ENCODE data around the gene ZSCAN12.
A peak's percentile ranks its signal among the peaks of the same experiment; 100 is the strongest.
"Not testable (repeated sequence)": the region's sequence is repeated elsewhere in the genome, so short reads cannot be mapped to it uniquely, and the experiment has no call there.

ZSCAN12 gene

GRCh38 chr6:28399350-28400121 is at the start of gene ZSCAN12:
Gene ZSCAN12, minus strand, starts transcription at chr6:28399747. Its CDS starts 1,342 bp downstream, at chr6:28398405.
- peak; percentile 91 for DNase-seq

GRCh38 chr6:28449056-28449455 is 49.5 kb upstream of the ZSCAN12 start:
- no peak for DNase-seq

- not testable (repeated sequence) for DNase-seq
These were observed 48.0 kb upstream of the ZSCAN12 start for GRCh38 chr6:28447512-28447906.

GRCh38 chr6:28446818-28447511 is 47.4 kb upstream of the ZSCAN12 start:
- no peak for DNase-seq

GRCh38 chr6:28444759-28445158 is 45.2 kb upstream of the ZSCAN12 start:
- DNase-seq = not testable (repeated sequence)

GRCh38 chr6:28443112-28443773 is 43.7 kb upstream of the ZSCAN12 start, which contains the start of gene ZSCAN23:
Gene ZSCAN23, minus strand, starts transcription at chr6:28443491. Its CDS starts 7,225 bp downstream, at chr6:28436266.
- peak; percentile 94 for DNase-seq

GRCh38 chr6:28442586-28442985 is 43.0 kb upstream of the ZSCAN12 start:
- DNase-seq = no peak

- no peak for DNase-seq
These were observed 36.9 kb upstream of the ZSCAN12 start for GRCh38 chr6:28436404-28436803.

GRCh38 chr6:28433119-28433518 is 33.6 kb upstream of the ZSCAN12 start:
- no peak for DNase-seq

GRCh38 chr6:28429781-28430180 is 30.2 kb upstream of the ZSCAN12 start:
- DNase-seq = no peak

- DNase-seq = no peak
These were observed 26.5 kb upstream of the ZSCAN12 start for GRCh38 chr6:28425944-28426541.

GRCh38 chr6:28424163-28424562 is 24.6 kb upstream of the ZSCAN12 start:
- DNase-seq = no peak

GRCh38 chr6:28423546-28423945 is 24.0 kb upstream of the ZSCAN12 start:
- no peak for DNase-seq

- no peak for DNase-seq
These were observed 14.1 kb upstream of the ZSCAN12 start for GRCh38 chr6:28413681-28414080.

- no peak for DNase-seq
These were observed 11.2 kb upstream of the ZSCAN12 start for GRCh38 chr6:28410767-28411166.

- no peak for DNase-seq
These were observed 8.7 kb upstream of the ZSCAN12 start for GRCh38 chr6:28408076-28408802.

- no peak for DNase-seq
These were observed 7.9 kb upstream of the ZSCAN12 start for GRCh38 chr6:28407401-28407800.

GRCh38 chr6:28403923-28404322 is 4.4 kb upstream of the ZSCAN12 start:
- not testable (repeated sequence) for DNase-seq

GRCh38 chr6:28402197-28402596 is 2.6 kb upstream of the ZSCAN12 start:
- DNase-seq = no peak

GRCh38 chr6:28401172-28401571 is 1.6 kb upstream of the ZSCAN12 start:
- no peak for DNase-seq

- DNase-seq = no peak
These were observed 540 bp upstream of the ZSCAN12 start for GRCh38 chr6:28400122-28400451.

GRCh38 chr6:28395918-28396317 is 3.6 kb downstream of the ZSCAN12 start:
- no peak for DNase-seq
